Measurements from ENCODE around the gene NAA16. TPM values are rescaled to one million over a fixed set of nuclear protein-coding genes. Genes with fewer than 3 reads are reported as not detected.

NAA16 gene
- total and polyA plus RNA-seq, 10 of the 15 experiments (the other 5 are each of a cell fraction or from before 2014, with no cell fraction given) = 5.4 to 18.5 (median 13.2) TPM

DNA sequence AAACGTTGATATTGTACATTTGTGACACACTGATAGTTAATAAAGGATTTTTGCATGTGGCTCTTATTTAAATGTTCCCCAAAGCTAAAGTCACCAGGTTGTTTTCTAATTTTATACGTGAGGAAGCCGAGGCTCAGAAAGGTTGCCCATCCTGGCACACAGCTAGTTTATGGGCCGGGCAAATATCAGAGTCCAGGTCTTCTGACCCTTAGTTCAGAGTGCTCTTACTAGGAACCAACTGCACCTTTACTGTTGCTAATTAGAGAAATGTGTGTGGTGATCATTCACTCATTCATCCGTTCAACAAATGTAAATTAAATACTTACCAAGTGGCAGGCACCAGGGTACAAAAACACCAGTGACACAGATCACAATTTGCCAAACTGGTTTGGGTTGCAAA, 100.0 kb downstream of the NAA16 start (continued):
- TF ChIP-seq, protein P1, sequence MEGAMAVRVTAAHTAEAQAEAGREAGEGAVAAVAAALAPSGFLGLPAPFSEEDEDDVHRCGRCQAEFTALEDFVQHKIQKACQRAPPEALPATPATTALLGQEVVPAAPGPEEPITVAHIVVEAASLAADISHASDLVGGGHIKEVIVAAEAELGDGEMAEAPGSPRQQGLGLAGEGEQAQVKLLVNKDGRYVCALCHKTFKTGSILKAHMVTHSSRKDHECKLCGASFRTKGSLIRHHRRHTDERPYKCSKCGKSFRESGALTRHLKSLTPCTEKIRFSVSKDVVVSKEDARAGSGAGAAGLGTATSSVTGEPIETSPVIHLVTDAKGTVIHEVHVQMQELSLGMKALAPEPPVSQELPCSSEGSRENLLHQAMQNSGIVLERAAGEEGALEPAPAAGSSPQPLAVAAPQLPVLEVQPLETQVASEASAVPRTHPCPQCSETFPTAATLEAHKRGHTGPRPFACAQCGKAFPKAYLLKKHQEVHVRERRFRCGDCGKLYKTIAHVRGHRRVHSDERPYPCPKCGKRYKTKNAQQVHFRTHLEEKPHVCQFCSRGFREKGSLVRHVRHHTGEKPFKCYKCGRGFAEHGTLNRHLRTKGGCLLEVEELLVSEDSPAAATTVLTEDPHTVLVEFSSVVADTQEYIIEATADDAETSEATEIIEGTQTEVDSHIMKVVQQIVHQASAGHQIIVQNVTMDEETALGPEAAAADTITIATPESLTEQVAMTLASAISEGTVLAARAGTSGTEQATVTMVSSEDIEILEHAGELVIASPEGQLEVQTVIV (IDR thresholded peaks at IDR 0.05; ENCODE audit: borderline replicate concordance, partially characterized antibody) = no peak

- H3K79me2 ChIP-seq (ENCODE audit: control insufficient read depth, insufficient read depth, low read length) = no peaks in the 10 kb centered on the region
- H3K9me3 ChIP-seq (replicated peaks; ENCODE audit: control insufficient read depth, insufficient read depth, low read length) = no peaks in the 10 kb centered on the region
- ChIA-PET POLR2A (no interaction called here), RAD21 (ENCODE audit: unreplicated experiment) (interaction anchor here (0.8 kb wide), 1 partner anchor 240 kb away, joined by 3 read pairs; no protein-coding TSS in a partner anchor), SMC1A (ENCODE audit: uncharacterized antibody, unreplicated experiment) (interaction anchor here (0.7 to 1.2 kb wide), 3 partner anchors 47 to 241 kb away, joined by 3 to 8 read pairs (median 4); no protein-coding TSS in a partner anchor), CTCF (interaction anchor here (0.6 to 1.8 kb wide), 4 partner anchors 203 to 241 kb away, joined by 3 to 5 read pairs (median 4); no protein-coding TSS in a partner anchor)
- H3K27ac ChIP-seq (ENCODE audit: control insufficient read depth, insufficient read depth) = no peak overlapping the region
- no peak for FAIRE-seq
- BruUV-seq (replicated peaks) = no TSS peak
- peak; percentile 44; the same call in 2 of the 3 replicates for ATAC-seq
- intact Hi-C loops (cut with micrococcal nuclease; ENCODE audit: unreplicated experiment) (loop anchor here (5.0 kb wide), 1 partner anchor 241 kb away; no protein-coding TSS in a partner anchor), in situ Hi-C loops (cut with MboI) (no loop called here)
- no peaks in the 10 kb centered on the region; a peak in 1 of 4 replicates for H3K27me3 ChIP-seq (replicated peaks in 1 of 2; ENCODE audit: control insufficient read depth in 2 of 2, insufficient read depth in 2 of 2, low read length in 1 of 2)
- DNase-seq (ENCODE audit: low read depth, low spot score) = no peak
- H3K4me2 ChIP-seq (ENCODE audit: control insufficient read depth, insufficient read depth) = no peak overlapping the region
- TF ChIP-seq, protein P2, sequence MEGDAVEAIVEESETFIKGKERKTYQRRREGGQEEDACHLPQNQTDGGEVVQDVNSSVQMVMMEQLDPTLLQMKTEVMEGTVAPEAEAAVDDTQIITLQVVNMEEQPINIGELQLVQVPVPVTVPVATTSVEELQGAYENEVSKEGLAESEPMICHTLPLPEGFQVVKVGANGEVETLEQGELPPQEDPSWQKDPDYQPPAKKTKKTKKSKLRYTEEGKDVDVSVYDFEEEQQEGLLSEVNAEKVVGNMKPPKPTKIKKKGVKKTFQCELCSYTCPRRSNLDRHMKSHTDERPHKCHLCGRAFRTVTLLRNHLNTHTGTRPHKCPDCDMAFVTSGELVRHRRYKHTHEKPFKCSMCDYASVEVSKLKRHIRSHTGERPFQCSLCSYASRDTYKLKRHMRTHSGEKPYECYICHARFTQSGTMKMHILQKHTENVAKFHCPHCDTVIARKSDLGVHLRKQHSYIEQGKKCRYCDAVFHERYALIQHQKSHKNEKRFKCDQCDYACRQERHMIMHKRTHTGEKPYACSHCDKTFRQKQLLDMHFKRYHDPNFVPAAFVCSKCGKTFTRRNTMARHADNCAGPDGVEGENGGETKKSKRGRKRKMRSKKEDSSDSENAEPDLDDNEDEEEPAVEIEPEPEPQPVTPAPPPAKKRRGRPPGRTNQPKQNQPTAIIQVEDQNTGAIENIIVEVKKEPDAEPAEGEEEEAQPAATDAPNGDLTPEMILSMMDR (IDR thresholded peaks at IDR 0.05 in 2 of 3, conservative IDR thresholded peaks at IDR 0.05 in 1 of 3; ENCODE audit: control insufficient read depth in 2 of 3, extremely low read depth in 1 of 3, insufficient read depth in 1 of 3, low read depth in 3 of 3, low read length in 3 of 3) = peak; percentile 4 to 33 (median 32); a peak in 3 of 6 replicates
- TF ChIP-seq BCL3 (IDR thresholded peaks at IDR 0.05; ENCODE audit: borderline replicate concordance, insufficient read depth, low read depth, low read length, poor library complexity, severe bottlenecking) = no peak
- TF ChIP-seq SMC3 (IDR thresholded peaks at IDR 0.05; ENCODE audit: borderline replicate concordance, low read length) = peak; percentile 40; the same call in 1 of the 2 replicates
- peak; percentile 74 for TF ChIP-seq RAD21 (IDR thresholded peaks at IDR 0.05; ENCODE audit: insufficient read depth, low read depth, low read length)
- H2AFZ ChIP-seq (ENCODE audit: control insufficient read depth, low read depth, low read length) = no peak overlapping the region
- WGBS (ENCODE audit: insufficient coverage, insufficient replicate concordance, low lambda C conversion rate, missing lambda C conversion rate) = 18% methylated on average over 5 of the region's 5 CpGs
- no peaks in the 10 kb centered on the region for H3K36me3 ChIP-seq (ENCODE audit: control insufficient read depth in 2 of 2, insufficient read depth in 2 of 2, low read length in 1 of 2)
- H3K9ac ChIP-seq (ENCODE audit: control insufficient read depth, insufficient read depth, low read length) = no peak overlapping the region
- no peak overlapping the region for H3K4me3 ChIP-seq
- no peaks in the 10 kb centered on the region for H3K4me1 ChIP-seq (ENCODE audit: control insufficient read depth, insufficient read depth, low read length)
- no peaks in the 10 kb centered on the region for H4K20me1 ChIP-seq (ENCODE audit: control insufficient read depth, insufficient read depth)
These were observed 100.5 kb downstream of the NAA16 start for GRCh38 chr13:41411522-41411921.

Measured in GM12878 (cell line).